ENCODE results near the gene YTHDF1.
"Not testable (repeated sequence)": the region's sequence is repeated elsewhere in the genome, so short reads cannot be mapped to it uniquely, and the experiment has no call there.

Gene YTHDF1

DNA sequence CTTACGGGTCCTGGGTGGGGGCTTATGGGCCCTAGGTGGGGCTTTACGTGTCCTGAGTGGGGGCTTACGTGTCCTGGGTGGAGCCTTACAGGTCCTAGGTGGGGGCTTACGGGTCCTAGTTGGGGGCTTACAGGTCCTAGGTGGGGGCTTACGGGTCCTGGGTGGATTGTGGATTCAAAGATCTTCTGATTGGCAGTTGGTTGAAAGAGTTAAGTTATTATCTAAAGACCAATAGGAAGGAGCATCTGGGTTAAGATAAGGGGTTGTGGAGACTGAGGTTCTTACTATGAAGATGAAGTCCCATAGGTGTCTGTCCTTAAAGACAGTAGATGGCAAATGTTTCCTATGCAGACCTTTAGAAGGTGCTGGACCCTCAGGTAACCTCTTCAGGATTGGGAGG lies 11.3 kb upstream of the YTHDF1 start:
- DNase-seq (ENCODE audit: low read depth), result no peak

DNA sequence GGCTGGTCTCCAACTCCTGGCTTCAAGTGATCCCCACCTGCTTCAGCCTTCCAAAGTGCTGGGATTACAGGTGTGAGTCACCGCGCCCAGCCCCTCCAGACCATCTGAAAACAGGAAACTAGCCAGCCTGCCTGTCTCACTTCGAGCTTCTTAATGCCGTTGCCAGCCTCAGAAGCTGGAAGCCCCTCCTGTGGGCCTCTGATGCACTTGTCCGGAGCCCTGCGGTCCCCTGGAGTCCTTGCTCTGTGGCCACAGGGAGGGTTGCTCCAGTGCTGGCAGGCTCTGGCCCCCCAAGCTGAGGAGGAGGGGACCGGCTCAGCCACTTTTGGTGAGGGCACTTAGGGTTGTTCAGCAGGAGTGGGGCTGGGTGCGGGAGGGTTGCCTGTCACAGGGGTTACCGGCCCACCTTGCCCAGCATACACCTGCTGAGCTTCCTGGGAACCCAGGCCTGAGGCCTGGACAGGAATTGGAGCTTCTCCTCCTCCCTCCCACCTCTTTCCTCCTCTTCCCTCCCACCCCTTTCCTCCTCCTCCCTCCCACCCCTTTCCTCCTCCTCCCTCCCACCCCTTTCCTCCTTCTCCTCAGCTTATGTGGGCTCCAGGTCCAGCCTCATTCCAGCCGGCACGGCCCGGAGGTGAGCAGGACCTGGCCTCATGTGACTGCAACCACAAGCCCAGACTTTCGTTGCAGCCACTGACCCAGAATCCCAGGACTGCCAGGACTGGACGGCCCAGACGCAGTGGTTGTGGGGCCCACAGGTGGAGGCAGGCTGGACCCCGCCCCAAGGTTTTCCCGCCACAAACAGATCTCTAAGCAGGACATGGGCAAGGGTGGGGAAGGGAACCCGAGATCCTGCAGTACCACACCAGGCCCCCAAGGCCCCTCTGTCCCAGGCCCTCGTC lies 10.4 kb upstream of the YTHDF1 start:
- DNase-seq (ENCODE audit: low read depth), result no peak

DNA sequence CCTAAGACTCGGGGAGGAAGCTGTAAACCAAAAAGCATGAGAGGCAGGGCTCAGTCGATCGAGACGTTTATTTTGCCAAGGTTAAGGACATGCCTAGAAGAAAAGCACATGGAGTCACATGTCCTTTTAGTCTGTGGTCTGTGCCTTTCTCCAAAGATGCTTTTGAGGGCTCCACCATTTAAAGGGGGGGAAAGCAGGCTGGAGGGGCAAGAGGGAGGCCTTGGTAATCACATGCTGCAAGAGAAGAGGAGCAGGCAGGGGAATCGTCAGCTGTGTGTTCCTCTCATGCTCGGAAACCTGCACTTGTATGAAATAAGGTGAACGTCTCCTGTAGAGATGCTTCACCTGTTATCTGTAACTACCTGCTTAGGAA lies 9.1 kb upstream of the YTHDF1 start:
- no peak for DNase-seq (ENCODE audit: low read depth)

DNA sequence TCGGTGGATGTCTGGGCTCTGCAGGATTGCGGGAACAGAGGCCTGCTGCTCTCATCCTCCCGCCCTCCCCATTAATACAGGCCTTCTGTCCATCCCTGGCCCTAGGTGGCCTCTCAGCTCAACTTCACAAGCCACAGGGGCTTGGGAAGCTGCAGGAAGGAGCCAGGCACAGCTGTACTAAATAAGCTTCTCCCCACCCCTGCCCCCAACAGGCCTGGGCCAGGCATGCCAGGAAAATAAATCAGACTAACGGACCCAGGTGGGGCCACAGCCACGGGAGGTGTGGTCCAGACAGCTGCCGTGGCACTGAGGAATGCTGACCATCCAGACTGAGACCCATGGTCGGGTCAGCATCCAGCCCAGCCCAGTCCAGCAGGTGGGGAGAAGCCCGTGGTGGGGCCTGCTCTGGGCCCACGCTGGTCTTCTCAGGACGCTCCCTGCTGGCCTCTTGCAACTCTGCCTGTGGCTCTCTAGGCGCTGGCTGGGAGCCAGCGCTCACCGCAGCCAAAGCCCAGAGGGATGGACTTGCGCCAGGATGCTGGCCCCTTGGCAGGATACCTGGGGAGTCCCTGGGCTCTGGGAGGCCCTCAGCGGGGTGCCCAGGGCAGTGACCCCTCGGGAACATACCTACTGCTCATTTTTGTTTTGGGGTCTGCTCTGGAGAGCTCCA lies 8.6 kb upstream of the YTHDF1 start:
- no peak for DNase-seq (ENCODE audit: low read depth)

DNA sequence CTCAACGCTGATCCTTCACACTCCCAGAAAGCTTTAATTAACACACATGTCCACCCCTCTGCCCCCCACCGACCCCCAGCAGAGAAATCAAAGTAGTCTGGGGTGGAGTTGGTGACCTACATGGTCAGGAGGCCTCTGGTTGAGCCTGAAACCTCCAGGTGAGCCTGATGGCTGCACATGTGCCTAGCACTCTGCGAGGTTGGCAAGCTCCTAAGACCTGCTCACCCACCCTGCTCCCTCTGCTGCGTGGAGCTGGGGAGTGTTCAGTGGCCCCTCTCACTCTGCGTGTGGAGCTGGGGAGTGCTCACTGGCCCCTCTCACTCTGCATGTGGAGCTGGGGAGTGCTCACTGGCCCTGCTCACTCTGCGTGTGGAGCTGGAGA lies 7.9 kb upstream of the YTHDF1 start:
- DNase-seq (ENCODE audit: low read depth), result no peak

DNA sequence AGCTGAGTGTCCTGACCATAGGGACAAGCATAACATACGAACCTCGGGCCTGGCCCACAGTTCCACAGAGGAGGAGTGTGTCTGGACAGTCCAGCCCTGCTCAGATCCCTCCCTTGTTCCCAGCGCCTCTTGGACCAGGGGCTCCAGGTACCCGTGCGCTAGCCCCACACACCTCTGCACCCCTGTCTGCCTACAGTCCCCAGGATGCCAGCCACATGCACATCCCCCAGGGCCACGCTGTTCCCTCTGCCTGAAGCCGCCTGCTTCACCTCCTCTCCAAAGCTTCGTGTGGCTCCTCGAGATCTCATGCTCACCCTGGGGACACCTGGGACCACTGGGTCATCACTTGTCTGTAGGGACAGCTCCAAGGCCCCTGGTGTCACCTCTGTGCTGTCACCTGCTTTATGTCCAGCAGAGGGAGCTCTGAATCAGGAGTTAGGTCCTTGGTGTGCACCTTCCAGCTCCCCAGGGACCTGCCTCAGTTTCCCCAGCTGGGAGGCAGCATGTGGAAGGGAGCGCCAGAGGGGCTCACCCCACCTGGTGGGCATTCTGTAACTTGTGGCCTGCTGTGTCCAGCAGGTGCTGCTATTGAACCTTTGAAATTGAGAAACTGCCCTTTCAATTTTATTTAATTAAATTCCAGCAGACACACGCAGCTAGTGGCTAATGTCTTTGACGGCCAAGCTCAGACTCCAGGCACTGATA lies 7.3 kb upstream of the YTHDF1 start:
- DNase-seq (ENCODE audit: low read depth), result no peak

DNA sequence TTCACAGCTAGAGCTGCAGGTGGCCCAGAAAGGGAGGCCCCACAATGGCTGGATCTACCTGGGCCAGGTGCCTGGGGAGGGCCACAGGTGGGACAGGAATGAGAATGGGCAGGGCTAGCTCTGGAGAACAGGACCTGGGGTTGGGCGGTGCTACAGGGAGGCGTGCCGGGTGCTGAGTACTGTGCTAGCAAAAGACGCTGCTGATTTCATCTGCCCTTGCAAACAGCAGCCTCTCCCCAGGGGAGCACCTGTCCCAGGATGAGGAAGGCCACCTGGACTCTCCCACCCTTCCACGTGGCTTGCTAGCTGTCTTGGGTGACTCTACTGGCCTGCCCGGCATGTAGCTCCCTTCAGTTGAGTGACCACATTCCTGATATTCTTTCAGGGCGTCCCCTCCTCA lies 6.6 kb upstream of the YTHDF1 start:
- DNase-seq (ENCODE audit: low read depth), result no peak

DNA sequence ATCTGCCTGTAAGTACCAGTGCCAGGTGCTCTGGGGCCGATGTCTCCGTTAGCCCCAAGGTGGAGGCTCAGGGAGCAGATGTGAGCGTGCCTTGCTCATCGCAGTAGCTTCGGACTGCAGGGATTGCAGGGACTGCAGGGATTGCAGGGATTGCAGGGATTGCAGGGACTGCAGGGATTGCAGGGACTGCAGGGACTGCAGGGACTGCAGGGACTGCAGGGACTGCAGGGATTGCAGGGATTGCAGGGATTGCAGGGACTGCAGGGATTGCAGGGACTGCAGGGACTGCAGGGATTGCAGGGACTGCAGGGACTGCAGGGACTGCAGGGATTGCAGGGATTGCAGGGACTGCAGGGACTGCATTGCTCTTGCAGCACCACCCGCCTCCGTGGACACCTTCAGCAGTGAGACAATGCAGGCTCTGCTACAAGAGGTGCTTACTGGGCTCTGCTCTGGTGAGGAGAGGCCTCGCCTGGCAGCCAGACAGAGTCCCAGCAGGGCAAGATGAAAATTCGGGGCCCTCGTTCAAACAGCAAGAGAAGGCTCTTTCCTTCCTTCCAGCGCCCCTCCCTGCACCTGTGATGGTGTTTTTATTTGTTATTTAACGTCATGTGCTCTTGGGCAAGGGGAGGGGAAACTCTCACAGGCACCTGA lies 5.6 kb upstream of the YTHDF1 start:
- DNase-seq (ENCODE audit: low read depth), result not testable (repeated sequence)

DNA sequence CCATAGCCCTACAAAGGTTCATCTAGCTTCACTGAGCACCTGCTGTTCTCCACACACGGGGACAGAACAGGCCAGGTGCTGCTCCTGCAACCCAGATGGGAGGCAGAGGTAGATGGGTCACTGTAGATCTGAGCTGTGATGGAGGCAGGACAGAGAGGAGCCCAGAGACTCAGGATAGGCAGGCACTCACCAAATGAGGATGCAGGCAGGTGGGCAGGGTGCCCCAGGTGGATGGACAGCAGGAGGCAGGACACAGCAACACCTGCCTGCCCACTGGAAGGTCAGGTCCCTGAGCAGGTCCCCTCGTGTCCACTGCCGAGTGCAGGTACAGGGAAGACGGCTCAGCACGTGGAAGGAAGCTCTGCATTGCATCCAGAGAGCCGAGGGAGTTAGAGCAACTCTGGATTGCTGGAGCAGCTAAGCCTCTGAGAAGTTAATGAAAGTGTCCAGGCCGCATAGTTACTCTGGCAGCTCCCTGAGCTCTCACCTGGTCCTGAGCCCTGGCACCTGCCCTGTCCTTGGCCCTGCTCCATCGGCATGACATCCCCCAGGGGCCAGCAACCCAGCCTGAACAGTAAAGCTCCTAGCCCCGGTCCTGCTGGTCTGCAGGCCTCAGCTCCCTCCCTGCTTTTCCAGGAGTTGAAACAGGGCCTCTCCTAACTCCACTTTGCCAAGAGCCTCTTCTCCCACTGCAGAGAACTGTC lies 4.9 kb upstream of the YTHDF1 start:
- no peak for DNase-seq (ENCODE audit: low read depth)

DNA sequence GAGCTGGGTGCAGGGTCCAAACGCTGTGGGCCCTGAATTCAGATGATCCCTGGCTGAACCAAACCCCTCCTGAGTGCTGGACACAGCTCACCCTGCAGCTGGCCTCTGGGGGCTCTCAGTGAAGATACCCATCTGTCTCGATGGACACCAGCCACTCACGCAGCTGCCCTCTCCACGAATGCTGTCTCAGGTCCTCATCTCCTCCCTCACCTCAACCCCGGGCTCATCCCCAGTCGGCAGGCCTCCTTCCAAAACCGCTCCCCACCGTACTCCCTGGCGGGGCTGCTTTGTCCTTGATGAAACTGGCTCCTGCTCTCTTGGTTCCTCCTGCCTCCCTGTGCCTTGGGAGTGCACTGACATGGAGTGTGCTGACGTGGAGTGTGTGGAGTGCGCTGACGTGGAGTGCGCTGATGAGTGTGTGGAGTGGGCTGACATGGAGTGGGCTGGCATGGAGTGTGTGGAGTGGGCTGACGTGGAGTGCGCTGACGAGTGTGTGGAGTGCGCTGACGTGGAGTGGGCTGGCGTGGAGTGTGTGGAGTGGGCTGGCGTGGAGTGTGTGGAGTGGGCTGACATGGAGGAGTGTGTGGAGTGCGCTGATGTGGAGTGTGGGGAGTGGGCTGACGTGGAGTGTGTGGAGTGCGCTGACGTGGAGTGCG lies 4.1 kb upstream of the YTHDF1 start:
- DNase-seq (ENCODE audit: low read depth), result no peak

DNA sequence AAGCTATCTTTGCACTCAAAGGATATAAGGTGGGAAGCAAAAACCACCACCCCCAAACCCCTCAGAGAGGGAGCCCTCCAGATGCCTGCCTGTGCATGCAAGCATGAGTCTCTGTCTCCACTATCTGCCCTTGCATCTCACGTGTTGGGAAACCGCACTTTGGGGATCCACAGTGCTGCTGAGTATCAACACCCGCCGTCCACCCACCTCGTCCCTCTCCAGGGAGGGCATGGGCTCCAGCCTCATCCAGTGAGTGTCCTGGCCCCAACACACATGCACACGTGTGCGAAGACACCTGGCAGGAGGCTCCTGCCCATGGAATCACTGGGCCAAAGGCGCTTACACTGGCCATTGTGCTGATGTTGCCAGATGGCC lies 3.5 kb upstream of the YTHDF1 start:
- no peak for DNase-seq (ENCODE audit: low read depth)

DNA sequence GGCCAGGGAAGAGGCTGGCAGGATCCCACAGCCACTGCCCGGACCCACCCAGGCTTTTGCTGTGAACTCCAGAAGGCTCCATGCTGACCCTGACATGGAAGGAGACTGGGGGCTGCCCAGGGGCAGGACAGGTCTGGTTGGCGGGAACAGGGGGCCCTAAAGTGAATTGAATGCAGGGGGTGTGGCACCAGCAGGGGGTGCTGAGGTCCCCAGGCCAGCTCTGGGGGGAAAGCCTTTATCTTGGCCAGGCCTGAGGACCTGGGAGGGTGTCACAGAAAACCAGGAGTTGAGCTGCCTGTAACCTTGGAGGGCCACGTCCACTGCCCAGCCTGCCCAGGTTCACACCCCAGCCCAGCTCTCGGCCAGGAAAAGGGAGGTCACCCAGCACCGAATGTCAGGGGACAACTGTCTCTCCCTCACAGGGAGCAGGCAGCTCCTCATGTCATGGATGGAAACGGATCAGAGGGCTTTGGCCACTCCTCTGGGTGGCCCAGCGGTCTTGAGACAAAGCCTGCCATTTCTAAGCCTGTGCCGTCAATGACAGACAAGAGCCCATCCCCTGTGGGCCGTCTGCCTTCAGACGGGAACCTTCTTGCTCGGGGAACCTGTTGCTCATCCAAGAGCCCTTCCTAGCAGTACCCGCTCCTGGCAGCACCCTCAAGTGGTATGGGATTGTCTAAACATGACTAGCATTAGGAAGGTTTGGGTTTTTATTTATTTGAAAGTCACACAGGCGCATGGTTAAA lies 2.9 kb upstream of the YTHDF1 start:
- DNase-seq (ENCODE audit: low read depth), result no peak

DNA sequence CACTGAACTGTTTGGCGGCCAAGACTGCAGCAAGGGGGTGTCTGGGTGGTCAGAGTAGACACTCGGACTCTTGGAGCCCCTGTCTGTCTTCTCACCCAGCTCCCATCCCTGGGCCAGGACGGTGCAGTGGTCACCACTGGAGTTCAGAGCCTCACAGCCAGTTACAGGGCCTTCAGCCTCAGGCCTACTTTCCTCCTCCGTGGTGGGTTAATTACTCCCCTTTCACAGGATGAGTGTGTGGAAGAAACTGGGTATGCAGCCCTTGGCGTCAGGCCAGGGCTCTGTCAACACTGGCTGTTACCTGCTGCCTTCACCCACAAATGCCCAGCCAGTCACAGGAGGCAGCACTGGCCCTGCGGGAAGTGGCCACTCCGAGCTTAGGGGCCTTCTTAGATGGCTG lies 1.8 kb upstream of the YTHDF1 start:
- DNase-seq (ENCODE audit: low read depth), result no peak

DNA sequence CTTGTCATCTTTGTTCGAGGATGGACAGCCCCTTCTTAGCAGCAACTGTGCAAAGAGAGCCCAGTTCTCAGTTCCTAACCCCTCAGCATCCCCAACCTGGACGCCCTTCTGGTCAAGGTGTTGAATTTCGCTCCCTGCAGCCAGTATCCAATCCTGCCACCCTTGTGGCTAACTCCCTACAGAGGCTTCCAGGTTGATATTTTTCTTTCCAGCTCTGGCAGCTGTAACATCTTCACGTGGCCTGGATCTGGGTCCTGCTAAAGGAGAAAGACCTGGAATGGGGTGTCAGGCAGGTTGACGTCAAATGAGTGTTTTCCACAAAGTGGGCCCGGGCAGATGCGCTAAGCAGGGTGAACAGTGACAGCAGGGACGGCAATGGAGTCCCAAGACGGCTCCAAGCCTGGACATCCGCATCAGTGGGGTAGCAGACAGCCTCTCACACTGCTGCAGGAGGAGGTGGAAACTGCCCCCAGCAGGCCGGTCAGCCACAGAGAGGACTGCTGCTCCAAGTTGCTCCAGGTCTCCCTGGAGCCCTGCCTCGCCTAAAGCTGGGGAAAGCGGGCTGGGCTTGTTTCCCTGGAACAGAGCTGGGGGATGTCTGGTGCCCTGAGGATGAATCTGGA lies 1.0 kb upstream of the YTHDF1 start:
- DNase-seq (ENCODE audit: low read depth), result no peak

DNA sequence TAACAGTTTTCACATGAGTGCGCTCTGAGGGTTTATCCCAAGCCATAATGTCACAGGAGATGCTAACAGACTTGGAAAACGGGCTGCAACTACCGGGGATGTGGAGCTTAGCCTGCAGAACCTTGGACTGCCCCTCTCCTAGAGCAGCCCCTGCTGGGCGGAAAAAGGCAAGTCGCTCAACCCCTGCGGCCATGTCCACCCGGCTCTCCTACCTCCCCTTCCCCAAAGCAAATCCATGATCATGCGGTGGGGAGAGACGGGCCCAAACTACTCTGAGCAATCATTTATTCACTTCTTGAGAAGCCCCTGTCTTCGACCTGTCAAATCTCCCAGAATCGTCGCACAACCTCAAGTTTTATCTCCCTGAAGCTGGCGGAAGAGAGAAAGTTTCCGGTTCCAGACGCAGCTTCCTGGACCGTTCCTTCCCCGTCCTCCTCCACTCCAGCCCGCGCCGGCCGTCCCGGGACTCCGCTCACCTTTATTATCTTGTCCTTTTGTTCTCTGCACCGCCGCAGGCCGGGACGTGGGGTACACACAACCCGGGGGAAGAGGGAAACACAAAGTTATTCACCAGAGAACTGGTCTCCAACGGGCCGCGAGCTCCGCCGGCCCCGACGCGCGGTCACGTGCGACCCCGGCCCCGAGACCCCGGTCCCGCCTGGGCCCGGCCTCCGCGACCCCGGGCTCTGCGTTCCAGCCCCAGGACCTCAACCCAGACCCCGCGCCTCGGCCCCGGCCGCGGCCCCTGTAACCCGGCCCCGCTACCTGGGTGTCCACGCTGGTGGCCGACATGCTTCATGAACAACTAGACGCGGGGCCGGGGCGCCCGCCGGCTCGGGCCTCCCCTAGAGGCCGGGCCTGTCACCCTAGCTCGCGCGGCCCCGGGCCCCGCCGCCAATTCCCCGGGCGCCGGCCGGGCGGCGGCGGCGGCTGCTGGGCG lies 560 bp downstream of the YTHDF1 start:
- DNase-seq (ENCODE audit: low read depth), result no peak

DNA sequence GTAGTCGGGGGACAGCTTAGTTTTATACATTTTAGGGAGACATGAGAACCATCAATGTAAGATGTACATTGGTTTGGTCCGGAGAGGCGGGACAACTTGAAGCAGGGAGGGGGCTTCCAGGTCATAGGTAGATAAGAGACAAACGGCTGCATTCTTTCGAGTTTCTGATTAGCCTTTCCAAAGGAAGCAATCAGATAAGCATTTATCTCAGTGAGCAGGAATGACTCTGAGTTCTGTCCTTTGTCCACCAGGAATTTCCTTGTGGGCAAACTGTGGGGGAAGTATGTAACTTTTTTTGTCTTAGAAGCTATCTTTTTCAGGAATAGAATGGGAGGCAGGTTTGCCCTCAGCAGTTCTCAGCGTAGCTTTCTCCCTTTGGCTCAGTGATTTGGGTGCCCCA lies 1.4 kb downstream of the YTHDF1 start:
- no peak for DNase-seq (ENCODE audit: low read depth)

DNA sequence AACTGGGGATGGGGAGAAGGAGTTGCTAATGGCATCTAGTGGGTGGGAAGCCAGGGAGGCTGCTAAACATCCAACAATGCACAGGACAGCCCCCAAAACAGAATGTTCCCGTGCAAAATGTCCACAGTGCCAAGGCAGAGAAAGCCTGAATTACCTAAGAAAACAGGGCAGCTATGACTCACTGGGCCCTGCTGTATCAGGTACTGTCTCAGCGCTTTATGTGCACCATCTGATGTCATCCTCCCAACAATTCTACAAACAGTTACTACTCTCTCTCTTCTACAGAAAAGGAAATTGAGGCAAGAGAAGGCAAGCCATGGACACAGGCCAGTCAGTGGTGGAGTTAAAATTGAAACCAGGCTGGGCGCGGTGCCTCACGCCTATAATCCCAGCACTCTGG lies 3.1 kb downstream of the YTHDF1 start:
- DNase-seq (ENCODE audit: low read depth), result no peak

DNA sequence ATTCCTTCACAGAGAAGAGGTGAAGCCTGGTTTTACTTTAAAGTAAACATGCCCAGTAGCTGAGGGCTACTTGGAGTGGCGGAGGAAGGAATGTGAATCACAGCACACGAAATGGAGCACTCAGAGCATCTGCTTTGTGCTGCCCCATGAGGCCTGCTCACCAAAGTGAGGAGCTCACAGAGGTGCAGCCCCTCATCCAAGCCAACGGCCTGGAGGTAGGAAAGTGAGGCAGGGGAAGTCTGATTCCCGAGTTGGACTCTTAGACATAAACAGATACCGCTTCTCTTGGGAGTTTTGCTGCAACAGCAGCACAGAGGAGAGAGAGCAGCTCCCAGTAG lies 3.6 kb downstream of the YTHDF1 start:
- DNase-seq (ENCODE audit: low read depth), result no peak

DNA sequence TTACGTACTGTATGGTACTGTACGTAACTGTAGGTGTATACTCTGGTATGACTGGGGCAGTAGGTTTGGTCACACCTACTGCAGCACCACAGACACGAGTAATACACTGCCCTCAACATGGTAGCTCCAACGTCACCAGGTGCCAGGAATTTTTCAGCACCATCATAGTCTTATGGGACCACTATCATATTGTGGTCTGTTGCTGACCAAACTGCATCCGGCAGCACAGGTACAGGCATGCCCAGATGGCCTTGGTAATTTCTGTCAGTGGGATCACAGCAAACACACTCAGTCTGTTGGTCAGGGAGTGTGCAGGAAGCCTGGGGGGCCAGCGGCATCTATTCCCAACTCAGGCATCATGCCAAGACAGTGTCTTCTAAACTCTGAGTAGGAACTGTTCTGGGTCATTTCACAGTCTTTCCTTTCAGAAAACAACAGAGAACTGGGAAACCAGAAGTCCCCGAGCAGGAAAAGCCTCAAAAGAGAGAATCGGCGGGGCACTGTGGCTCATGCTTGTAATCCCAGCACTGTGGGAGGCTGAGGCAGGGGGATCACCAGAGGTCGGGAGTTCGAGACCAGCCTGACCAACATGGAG lies 5.8 kb downstream of the YTHDF1 start:
- DNase-seq (ENCODE audit: low read depth), result no peak

Measured in GM04503 (cell line).